Brain pericyte (primary cell): ENCODE data around the gene FAM110A.
"Not testable (repeated sequence)": the region's sequence is repeated elsewhere in the genome, so short reads cannot be mapped to it uniquely, and the experiment has no call there.

Experiments used
- DNase-seq: peaks from one replicate; pipeline ENCODE4 v3.0.0-alpha.2; 2012; ENCODE audit warnings: low read depth, low spot score

FAM110A gene

GRCh38 chr20:823574-823902 lies 10.0 kb upstream of the FAM110A start:
- no peak for DNase-seq

DNA sequence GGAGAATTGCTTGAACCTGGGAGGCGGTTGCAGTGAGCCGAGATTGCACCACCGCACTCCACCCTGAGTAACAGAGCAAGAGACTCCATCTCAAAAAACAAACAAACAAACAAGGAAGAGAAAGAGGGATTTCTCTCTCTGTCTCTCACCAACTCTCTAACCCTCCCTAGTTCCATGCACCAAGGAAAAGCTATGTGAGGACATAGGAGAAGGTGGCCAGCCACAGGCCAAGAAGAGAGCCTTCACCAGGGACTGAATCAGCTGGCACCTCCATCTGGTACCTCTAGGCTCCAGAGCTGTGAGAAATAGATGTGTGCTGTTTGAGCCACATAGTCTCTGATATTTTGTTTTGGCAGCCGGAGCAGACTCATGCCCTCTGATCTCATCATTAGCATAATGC lies 9.0 kb upstream of the FAM110A start:
- no peak for DNase-seq

DNA sequence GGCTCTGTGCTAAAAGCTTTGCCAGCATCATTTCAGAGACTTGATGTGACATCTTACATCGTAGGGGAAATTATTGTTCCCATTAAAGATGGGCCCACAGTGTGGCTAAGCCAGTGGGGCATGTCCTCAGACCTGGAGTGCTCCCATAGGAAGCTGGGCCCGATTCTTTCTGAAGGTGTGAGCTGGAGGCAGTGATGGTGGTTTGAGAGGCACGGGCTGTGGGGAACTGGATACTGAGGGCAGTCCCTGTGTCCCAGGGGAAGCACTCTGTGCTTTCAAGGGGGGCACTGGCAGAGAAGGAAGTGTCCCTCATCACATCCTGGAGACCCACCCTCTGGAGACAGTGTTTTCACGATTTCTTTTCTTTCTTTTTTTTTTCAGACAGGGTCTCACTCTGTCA lies 8.6 kb upstream of the FAM110A start:
- DNase-seq = no peak

DNA sequence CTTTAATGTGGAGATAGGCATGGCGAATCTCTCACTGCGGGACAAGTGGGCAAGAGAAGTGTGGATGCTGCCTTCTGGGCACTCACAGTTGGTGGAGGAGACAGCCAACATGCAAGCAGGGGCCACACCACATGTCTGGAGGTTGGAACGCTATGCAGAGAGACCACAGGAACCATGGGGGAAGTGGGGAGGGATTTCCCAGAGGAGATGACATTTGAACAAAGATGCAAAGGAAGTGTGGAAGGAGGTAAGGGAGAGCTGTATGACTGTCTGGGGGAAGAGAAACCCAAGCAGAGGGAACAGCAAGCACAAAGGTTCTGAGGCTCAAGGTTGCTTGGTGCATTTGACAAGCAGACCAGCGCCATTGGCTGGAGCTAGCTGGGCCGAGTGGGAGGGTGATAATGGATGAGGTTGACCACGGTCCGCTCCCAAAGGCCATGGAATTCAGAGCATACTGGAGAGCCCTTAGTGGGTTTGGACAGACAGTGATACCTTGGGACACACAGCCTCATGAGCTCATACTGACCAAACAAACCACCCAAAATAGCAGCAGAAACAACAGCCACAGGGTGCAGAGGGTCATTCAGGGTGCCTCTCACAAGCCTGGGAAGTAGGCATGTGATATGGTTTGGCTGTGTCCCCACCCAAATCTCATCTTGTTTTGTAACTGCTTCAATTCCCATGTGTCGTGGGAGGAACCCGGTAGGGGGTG lies 7.6 kb upstream of the FAM110A start:
- no peak for DNase-seq

DNA sequence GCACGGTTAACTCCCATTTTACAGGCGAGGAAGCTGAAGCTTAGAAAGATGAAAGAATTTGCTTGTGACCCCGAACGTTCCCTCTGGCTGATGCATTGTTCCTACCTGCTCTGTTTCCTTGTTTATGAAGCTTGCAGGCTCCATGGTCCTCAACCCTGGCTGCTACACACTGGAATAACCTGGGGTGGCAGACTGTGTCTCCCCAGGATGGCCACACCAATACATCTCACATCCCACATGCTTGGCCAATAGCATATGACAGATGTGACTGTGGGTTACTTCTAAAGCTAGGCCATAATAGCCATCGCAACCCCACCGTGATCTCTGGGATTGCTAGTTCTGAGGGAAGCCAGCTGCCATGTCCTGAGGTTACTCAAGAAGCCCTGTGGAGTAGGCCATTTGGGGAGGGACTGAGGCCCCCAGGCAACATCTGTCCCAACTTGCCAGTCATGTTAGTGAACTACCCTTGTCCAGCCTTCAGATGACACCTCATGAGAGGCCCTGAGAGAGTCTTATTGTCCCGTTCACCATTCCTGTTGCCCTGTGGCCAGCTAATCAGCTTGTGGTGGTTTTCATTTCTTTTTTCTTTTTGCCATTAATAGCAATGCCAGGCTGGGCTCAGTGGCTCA lies 6.7 kb upstream of the FAM110A start:
- DNase-seq = no peak

DNA sequence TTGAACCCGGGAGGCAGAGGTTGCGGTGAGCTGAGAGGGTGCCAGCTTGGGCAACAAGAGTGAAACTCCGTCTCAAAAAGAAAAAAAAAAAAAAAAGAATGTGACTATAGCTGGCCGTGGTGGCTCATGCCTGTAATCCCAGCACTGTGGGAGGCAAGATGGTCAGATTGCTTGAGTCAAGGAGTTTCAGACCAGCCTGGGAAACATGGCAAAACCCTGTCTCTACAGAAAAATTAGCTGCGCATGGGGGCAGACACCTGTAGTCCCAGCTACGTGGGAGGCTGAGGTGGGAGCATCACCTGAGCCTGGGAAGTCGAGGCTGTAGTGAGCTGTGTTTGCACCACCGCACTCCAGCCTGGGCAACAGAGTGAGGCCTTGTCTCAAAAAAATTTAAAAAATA lies 5.5 kb upstream of the FAM110A start:
- DNase-seq = not testable (repeated sequence)

- DNase-seq = no peak
These were observed 4.5 kb upstream of the FAM110A start for GRCh38 chr20:828987-829386.

DNA sequence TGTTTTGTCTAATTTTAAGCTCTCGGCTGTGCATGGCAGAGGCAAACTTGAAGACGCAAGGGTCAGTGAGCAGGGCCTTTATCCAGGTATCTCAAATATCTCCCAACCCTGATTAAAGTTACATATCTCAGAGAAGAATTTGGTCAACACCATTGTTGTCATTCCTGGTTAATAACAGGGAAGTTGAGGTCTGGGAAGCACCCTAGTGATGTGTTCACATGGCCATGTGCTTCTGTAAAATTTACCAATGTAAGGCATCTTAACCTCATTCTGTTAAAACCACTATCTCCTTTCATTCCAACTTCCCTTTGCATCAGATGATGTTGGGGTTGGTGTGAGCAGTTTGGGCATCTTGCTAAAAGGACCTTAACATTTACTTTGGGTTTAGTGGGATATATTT lies 4.0 kb upstream of the FAM110A start:
- DNase-seq = no peak

GRCh38 chr20:830011-830521 lies 3.4 kb upstream of the FAM110A start:
- no peak for DNase-seq

DNA sequence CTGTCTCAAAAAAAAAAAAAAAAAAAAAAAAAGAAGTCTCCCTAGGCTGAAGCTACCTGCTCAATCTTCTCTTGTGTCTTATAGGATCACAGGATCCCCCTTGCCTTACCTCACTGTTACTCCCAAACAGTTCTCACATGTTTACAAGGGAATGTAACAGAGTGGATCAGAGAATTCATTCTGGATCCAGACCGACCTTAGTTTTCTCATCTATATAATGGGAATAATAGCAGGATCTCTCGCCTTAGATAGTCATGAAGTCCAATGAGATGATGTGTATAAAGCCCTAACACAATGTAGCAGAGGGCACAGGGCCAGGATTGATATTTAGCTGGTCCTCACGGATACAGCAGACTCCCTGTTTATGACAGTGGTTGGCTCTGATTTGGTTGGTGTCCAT lies 2.3 kb upstream of the FAM110A start:
- no peak for DNase-seq

DNA sequence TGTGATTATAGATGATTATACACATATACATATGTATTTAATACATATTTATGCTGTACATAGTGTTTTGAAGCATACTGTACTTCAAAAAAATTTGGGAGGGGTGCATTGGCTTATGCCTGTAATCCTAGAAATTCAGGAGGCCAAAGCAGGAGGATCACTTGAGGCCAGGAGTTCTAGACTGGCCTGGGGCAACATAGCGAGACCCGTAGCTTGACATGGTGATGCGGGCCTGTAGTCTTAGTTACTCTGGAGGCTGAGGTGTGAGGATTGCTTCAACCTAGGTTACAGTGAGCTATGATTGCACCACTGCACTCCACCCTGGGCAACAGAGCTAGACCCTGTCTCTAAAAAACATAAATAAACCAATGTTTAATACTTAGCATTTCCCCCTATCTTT lies 1.6 kb upstream of the FAM110A start:
- no peak for DNase-seq

- DNase-seq = no peak
These were observed 430 bp upstream of the FAM110A start for GRCh38 chr20:833121-833449.

DNA sequence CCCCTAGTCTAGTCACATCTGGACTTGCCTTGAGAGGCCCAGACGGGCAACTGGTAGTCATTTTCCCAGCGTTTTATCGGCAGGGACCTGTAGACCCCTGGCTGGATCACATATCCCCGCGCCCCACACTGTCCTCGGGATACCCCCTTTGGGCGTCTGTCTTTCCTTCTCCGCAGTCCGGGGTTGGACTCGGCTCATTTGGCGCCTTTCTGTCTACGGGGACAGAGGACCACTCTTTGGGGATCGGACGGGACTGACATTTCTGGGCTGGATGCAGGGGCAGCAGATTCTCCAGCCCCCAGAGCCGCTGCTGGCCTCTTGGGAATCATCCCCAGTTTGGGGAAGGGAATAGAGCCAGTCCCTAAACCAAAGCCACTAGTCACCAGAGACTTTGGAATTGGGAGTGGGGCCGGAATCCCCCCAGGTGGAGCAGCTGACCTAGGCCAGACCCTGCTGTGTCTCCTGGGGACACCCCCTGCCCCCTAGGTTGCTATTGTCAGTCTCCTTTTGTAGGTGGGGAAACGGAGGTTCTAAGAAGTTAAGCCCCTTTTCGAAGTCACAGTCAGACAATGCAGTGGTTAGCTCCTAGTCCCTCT lies 734 bp downstream of the FAM110A start:
- no peak for DNase-seq

DNA sequence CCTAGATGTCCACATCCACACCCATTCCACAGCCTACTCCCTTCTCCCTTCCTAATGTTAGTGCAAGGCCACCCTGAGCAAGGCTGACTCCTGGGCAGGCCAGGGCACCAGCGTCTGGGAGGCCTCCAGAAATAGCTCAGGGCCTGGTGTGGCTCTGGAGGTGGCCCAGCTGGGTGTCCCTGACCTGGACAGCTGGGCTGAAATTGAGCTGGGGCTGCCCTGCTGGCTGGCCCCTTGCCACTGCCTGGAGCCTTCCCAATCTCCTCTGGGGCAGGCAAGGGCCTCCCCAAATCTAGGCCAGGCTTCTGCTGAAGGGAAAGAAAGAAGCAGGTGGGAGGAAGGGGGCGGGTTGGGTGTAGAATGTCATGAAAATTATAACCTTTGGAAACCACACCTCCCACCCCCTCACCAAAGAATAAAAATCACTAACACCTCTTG lies 2.1 kb downstream of the FAM110A start:
- no peak for DNase-seq

GRCh38 chr20:836190-836589 lies 2.7 kb downstream of the FAM110A start:
- DNase-seq = no peak

DNA sequence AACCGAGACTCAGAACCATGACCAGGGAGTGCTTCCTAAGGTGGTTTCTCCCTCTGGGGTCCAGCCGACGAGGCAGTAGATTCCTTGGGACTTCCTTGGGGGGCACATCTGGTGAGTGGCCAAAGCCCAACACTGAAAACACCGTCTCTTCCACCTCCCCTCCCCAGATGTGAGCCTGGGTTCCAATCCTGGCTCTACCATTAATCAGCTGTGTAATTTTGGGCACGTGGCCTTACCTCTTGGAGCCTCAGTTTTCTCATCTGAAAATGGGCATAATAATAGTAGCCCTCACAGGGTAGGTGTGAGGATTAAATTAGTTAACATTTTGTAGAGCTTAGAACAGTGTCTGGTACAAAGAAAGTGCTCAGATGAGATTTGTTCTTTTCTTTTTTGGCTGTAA lies 5.5 kb downstream of the FAM110A start:
- DNase-seq = no peak

GRCh38 chr20:839626-840025 lies 6.1 kb downstream of the FAM110A start:
- DNase-seq = no peak

GRCh38 chr20:840503-840857 lies 7.0 kb downstream of the FAM110A start:
- no peak for DNase-seq

GRCh38 chr20:840858-841567 lies 7.5 kb downstream of the FAM110A start:
- no peak for DNase-seq

DNA sequence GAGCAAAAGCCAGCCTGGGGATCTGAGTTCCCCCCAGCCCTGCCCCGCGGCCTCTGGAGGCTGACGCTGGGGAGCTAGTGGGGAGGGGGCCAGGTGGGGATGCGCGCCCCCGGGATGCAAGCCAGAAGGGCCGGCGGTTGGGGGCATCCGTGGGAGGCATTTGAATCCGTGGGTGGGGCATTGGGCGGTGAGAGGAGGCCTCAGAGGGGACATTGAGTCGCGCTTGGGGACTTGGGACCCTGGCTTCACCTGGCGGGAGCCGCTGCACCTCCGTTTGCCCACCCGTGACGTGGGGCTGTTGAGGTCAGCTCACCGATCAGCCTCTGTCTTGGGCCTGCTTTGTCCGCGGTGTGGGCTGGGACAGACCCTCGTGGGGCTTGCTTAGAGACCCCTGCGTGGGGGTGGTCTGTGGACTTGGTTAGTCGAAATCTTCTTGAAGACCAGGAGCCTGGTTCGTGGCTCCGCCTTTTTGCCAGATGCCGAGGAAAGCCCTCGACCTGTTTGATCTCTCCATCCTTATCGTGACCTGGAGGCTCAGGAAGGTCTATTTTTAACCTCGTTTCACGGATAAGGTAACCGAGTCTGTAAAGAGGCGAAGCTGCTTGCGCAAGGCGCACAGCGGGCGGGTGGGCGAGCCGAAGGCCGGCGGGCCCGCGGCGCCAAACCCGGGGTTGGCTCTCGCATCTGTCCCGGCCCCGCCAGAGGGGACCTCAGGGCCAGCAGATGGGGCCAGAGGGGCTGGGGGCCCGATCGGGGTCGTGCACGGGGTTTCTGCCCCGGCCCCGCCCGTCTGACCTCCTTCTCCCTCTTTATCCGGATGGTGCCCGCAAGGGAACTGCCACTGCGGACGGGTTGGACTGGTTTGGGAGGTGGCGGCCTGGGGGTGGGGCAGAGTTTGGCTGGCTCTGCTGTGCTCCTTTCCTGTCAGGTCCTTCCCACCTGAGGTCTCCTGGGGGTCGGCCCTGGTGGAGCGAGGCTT lies 8.3 kb downstream of the FAM110A start:
- DNase-seq = no peak

DNA sequence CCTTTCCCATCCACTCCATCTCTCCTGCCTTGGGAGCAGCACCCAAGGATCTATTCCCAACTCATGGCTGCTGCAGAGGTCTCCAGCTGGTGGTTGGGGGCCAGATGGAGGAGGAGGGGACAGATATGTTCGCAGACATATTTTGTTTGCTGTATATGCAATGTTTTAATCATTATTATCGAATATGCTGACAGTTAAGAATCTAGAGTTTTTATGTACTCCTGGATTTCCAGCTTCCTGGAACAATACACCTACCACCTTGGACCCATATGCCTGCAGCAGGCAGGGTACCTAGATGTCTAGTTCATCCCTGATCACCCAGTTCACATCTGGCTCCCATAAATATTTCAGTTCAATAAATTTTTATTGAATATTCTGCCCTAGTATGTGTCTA lies 9.0 kb downstream of the FAM110A start:
- no peak for DNase-seq

- DNase-seq = no peak
These were observed 10.4 kb downstream of the FAM110A start for GRCh38 chr20:843912-844311.
